OCI-LY7 (cell line): ENCODE measurements around the gene STIM1. TPM values are rescaled to one million over a fixed set of nuclear protein-coding genes. Genes with fewer than 3 reads are reported as not detected.
"Not testable (repeated sequence)": the region's sequence is repeated elsewhere in the genome, so short reads cannot be mapped to it uniquely, and the experiment has no call there.

Experiments used
- BruUV-seq: library from RNA; stranded (reverse); fragments of 400-500 nt; replicated peaks from 2 replicates; lab custom pipeline; 2021; lab: Mats Ljungman, UMichigan
- CTCF ChIA-PET: fragments of 300-600 bp; sonication (Branson Sonifier 250); formaldehyde crosslinking; loops from one replicate; lab custom pipeline; 2022; ENCODE audit warnings: antibody characterized with exemption; ENCODE audit not compliant: unreplicated experiment; lab: Charles Lee
- POLR2A ChIA-PET: fragments of 300-600 bp; sonication (Branson Sonifier 250); formaldehyde crosslinking; loops from one replicate; lab custom pipeline; 2022; ENCODE audit warnings: antibody characterized with exemption; lab: Charles Lee
- DNase-seq: peaks from one replicate; pipeline ENCODE4 v3.0.0-alpha.2; 2015; ENCODE audit warnings: low spot score
- H2AFZ ChIP-seq: fragments of 200-600 bp; sonication (generic), shearing (Covaris generic); 2 replicates; pipeline ENCODE4 v1.6.1; 2014; ENCODE audit warnings: mild to moderate bottlenecking, antibody characterized with exemption, low read length, moderate library complexity
- H3K27ac ChIP-seq: fragments of 200-600 bp; sonication (generic); 2 replicates; pipeline ENCODE4 v1.5.1; 2014; ENCODE audit warnings: mixed run types, low read depth, mild to moderate bottlenecking, moderate library complexity, low read length, inconsistent platforms; ENCODE audit not compliant: poor library complexity, severe bottlenecking
- H3K36me3 ChIP-seq: fragments of 200-600 bp; sonication (generic); 2 replicates; pipeline ENCODE4 v1.6.1; 2014; ENCODE audit warnings: mild to moderate bottlenecking, antibody characterized with exemption, low read length, moderate library complexity, mixed read lengths; ENCODE audit not compliant: insufficient read depth
- H3K4me1 ChIP-seq: fragments of 200-600 bp; sonication (generic); 2 replicates; pipeline ENCODE4 v1.5.1; 2014; ENCODE audit warnings: mild to moderate bottlenecking, low read length; ENCODE audit not compliant: insufficient read depth, poor library complexity, severe bottlenecking
- H3K4me2 ChIP-seq: fragments of 200-600 bp; sonication (generic); 2 replicates; pipeline ENCODE4 v1.6.1; 2014; ENCODE audit warnings: mild to moderate bottlenecking, low read length
- H3K4me3 ChIP-seq: fragments of 200-600 bp; sonication (generic); 2 replicates; pipeline ENCODE4 v1.5.1; 2014; ENCODE audit warnings: mild to moderate bottlenecking, low read depth, low read length; ENCODE audit not compliant: poor library complexity, severe bottlenecking
- H3K79me2 ChIP-seq: fragments of 200-600 bp; sonication (generic); 2 replicates; pipeline ENCODE4 v1.6.1; 2016; ENCODE audit warnings: low read depth, mild to moderate bottlenecking, low read length, moderate library complexity, mixed read lengths; ENCODE audit not compliant: insufficient read depth
- H3K9me2 ChIP-seq: fragments of 200-600 bp; sonication (generic); 2 replicates; pipeline ENCODE4 v1.6.1; 2016; ENCODE audit warnings: mild to moderate bottlenecking, low read length, mixed read lengths; ENCODE audit not compliant: insufficient read depth
- H3K9me3 ChIP-seq: fragments of 200-600 bp; sonication (generic); 2 replicates; pipeline ENCODE4 v1.6.1; 2014; ENCODE audit warnings: mild to moderate bottlenecking, mixed run types, low read length, mixed read lengths
- H4K20me1 ChIP-seq: fragments of 200-600 bp; sonication (generic); 2 replicates; pipeline ENCODE4 v1.6.1; 2014; ENCODE audit warnings: mild to moderate bottlenecking, antibody characterized with exemption, low read length, moderate library complexity, mixed read lengths; ENCODE audit not compliant: insufficient read depth
- CTCF ChIP-seq: fragments of 200-600 bp; sonication (generic); conservative IDR thresholded peaks from 2 replicates; pipeline ENCODE4 v1.5.1; 2014; ENCODE audit warnings: mild to moderate bottlenecking, antibody characterized with exemption, low read length, moderate library complexity, mixed read lengths
- EZH2phosphoT487 ChIP-seq: fragments of 200-600 bp; sonication (generic); IDR thresholded peaks from 2 replicates; pipeline ENCODE4 v1.6.1; 2018; ENCODE audit warnings: low read depth, borderline replicate concordance, mild to moderate bottlenecking, mixed run types, antibody characterized with exemption, low read length, moderate library complexity, mixed read lengths
- intact Hi-C: fragments of 100-400 bp; cut with micrococcal nuclease; formaldehyde crosslinking; loops from one replicate; pipeline ENCODE4 v1.10.0; 2022; ENCODE audit not compliant: unreplicated experiment
- total RNA-seq, 2 experiments: library from RNA; depleted of rRNA in 1 of 2; stranded (reverse); fragments of >200 nt in 1 of 2; shearing (Covaris generic) in 1 of 2; gene quantifications; 2 replicates each; pipeline ENCODE4 v1.2.3, GENCODE V29; 2014 to 2022

Gene STIM1
- total RNA-seq, 2 experiments from 2014 or later: 21.0 to 49.1 TPM

DNA sequence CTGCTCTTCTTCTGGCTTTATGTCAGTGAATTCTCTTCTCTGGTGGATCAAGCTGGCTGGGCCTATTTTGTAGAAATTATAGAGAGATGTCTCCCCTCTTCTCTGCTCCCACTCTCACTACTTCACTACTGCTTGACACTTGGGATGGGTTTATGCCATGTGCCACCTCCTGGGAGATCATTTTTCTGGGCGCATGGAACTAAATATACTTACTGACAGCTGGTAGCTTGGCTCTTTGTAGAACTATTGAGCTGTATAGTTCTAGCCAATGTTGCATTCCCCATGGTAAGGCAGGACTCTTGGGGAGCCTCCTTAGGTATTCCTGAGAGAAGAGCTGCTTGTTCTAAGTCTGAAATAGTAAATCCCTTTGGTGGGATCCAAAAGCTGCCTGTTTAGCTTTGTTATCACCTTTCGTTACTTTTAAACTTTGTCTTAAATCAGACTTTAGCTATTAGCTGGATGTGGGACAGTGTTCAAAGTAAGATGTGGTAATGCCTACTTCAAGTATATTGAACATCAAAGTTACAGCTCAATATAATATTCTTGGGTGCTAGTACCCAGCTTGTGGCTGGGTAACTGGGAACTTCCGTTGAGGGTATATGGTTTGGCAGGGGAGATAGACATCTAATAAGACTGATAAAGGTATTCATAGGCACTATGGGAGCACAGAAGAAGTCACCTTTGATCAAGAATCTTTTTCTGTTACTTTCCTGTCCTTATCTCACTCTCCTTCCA lies 151.6 kb downstream of the STIM1 start:
- H2AFZ ChIP-seq: no peak overlapping the region
- no peak for TF ChIP-seq EZH2phosphoT487
- no peak for TF ChIP-seq CTCF
- no peak overlapping the region for H3K4me2 ChIP-seq
- no peak for DNase-seq
- H3K9me3 ChIP-seq: no peaks in the 10 kb centered on the region
- intact Hi-C loops: no loop called here
- H3K4me1 ChIP-seq: no peaks in the 10 kb centered on the region
- no peaks in the 10 kb centered on the region for H3K36me3 ChIP-seq
- no TSS peak for BruUV-seq
- CTCF ChIA-PET: no interaction called here
- no peak overlapping the region for H3K4me3 ChIP-seq
- H4K20me1 ChIP-seq: no peaks in the 10 kb centered on the region
- no peak overlapping the region for H3K27ac ChIP-seq
- H3K79me2 ChIP-seq: no peaks in the 10 kb centered on the region
- POLR2A ChIA-PET: interaction anchor here (0.7 to 2.7 kb wide), 4 partner anchors 10 to 51 kb away, joined by 3 to 11 read pairs (median 4); no protein-coding TSS in a partner anchor
- no peaks in the 10 kb centered on the region for H3K9me2 ChIP-seq

GRCh38 chr11:4008116-4008515 lies 152.7 kb downstream of the STIM1 start:
- Histone ChIP-seq H4K20me1 (no peaks in the 10 kb centered on the region), H3K4me1 (no peaks in the 10 kb centered on the region), H2AFZ (no peak overlapping the region), H3K36me3 (no peaks in the 10 kb centered on the region), H3K79me2 (no peaks in the 10 kb centered on the region), H3K9me2 (no peaks in the 10 kb centered on the region), H3K27ac (no peak overlapping the region), H3K9me3 (no peaks in the 10 kb centered on the region), H3K4me2 (no peak overlapping the region), H3K4me3 (no peak overlapping the region)
- TF ChIP-seq CTCF: no peak
- no peak for TF ChIP-seq EZH2phosphoT487
- POLR2A ChIA-PET: interaction anchor here (1.1 kb wide), 1 partner anchor 33 kb away, joined by 3 read pairs; no protein-coding TSS in a partner anchor
- CTCF ChIA-PET: no interaction called here
- BruUV-seq: no TSS peak
- intact Hi-C loops: no loop called here
- DNase-seq: no peak

DNA sequence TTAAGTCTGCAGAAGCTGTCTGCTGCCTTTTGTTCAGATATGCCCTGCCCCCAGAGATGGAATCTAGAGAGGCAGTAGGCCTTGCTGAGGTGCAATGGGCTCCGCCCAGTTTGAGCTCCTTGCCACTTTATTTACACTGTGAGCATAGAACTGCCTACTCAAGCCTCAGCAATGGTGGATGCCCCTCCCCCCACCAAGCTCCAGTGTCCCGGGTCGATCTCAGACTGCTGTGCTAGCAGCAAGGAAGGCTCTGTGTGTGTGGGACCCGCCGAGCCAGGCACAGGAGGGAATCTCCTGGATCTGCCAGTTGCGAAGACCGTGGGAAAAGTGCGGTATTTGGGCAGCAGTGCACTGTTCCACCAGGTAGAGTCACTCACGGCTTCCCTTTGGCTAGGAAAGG lies 161.1 kb downstream of the STIM1 start:
- H3K9me3 ChIP-seq, H3K27ac ChIP-seq, H3K79me2 ChIP-seq, H3K4me3 ChIP-seq, H3K4me1 ChIP-seq, H3K9me2 ChIP-seq, DNase-seq, intact Hi-C loops, H4K20me1 ChIP-seq, CTCF ChIA-PET, H3K36me3 ChIP-seq, BruUV-seq, H3K4me2 ChIP-seq, H2AFZ ChIP-seq: not testable (repeated sequence)
- POLR2A ChIA-PET: interaction anchor here (1.3 kb wide), 1 partner anchor 9 kb away, joined by 3 read pairs; no protein-coding TSS in a partner anchor
